Brain microvascular endothelial cell (primary cell): ENCODE results near the gene NUDT3.
"Not testable (repeated sequence)": the region's sequence is repeated elsewhere in the genome, so short reads cannot be mapped to it uniquely, and the experiment has no call there.

Experiments used
- DNase-seq: peaks from one replicate; pipeline ENCODE4 v3.0.0-alpha.2; 2020
- H3K27ac ChIP-seq: fragments of 250-450 bp; sonication (Bioruptor Pico); 2 replicates; pipeline ENCODE4 v1.5.1; 2020; ENCODE audit warnings: mild to moderate bottlenecking, moderate library complexity
- H3K27me3 ChIP-seq: fragments of 250-450 bp; sonication (Bioruptor Pico); replicated peaks from 2 replicates; pipeline ENCODE4 v1.5.1; 2020; ENCODE audit warnings: mild to moderate bottlenecking
- H3K36me3 ChIP-seq: fragments of 250-450 bp; sonication (Bioruptor Pico); replicated peaks from 2 replicates; pipeline ENCODE4 v1.5.1; 2020; ENCODE audit warnings: mild to moderate bottlenecking
- H3K4me3 ChIP-seq: 2 replicates; pipeline ENCODE4 v1.5.1; 2011; ENCODE audit warnings: low read depth, mild to moderate bottlenecking, control low read depth, low read length, moderate library complexity
- CTCF ChIP-seq: IDR thresholded peaks from 2 replicates; pipeline ENCODE4 v1.5.1; 2011; ENCODE audit warnings: low read depth, mild to moderate bottlenecking, moderate library complexity, low read length, control low read depth, inconsistent platforms; ENCODE audit errors: missing control alignments
- in situ Hi-C: cut with HindIII; loops from 2 replicates; pipeline ENCODE4 v1.10.0; 2017; ENCODE audit warnings: low sequenced_read_pairs, low pct_ligation_motif_present

The NUDT3 gene

GRCh38 chr6:34272013-34272926 lies 120.2 kb downstream of the NUDT3 start:
- Histone ChIP-seq H3K4me3 (no peak overlapping the region), H3K36me3 (no peaks in the 10 kb centered on the region), H3K27me3 (no peaks in the 10 kb centered on the region), H3K27ac (no peak overlapping the region)
- peak; percentile 37 for TF ChIP-seq CTCF
- in situ Hi-C loops: no loop called here
- no peak for DNase-seq

GRCh38 chr6:34269658-34270341 lies 122.7 kb downstream of the NUDT3 start:
- DNase-seq, H3K36me3 ChIP-seq, in situ Hi-C loops, H3K27me3 ChIP-seq, H3K27ac ChIP-seq, H3K4me3 ChIP-seq: not testable (repeated sequence)

- H3K4me3 ChIP-seq, H3K27me3 ChIP-seq, H3K36me3 ChIP-seq, in situ Hi-C loops, H3K27ac ChIP-seq, DNase-seq: not testable (repeated sequence)
Measured at GRCh38 chr6:34269132-34269531, 123.3 kb downstream of the NUDT3 start.

GRCh38 chr6:34267746-34268145 lies 124.7 kb downstream of the NUDT3 start:
- TF ChIP-seq CTCF: no peak
- H3K27me3 ChIP-seq: no peaks in the 10 kb centered on the region
- in situ Hi-C loops: no loop called here
- H3K27ac ChIP-seq: no peak overlapping the region
- no peak for DNase-seq
- no peak overlapping the region for H3K4me3 ChIP-seq
- H3K36me3 ChIP-seq: no peaks in the 10 kb centered on the region

- DNase-seq, H3K36me3 ChIP-seq, H3K4me3 ChIP-seq, H3K27ac ChIP-seq, in situ Hi-C loops, H3K27me3 ChIP-seq: not testable (repeated sequence)
Measured at GRCh38 chr6:34263484-34263883, 129.0 kb downstream of the NUDT3 start.

- Histone ChIP-seq H3K27me3 (no peaks in the 10 kb centered on the region), H3K27ac (no peak overlapping the region), H3K4me3 (no peak overlapping the region), H3K36me3 (no peaks in the 10 kb centered on the region)
- no peak for TF ChIP-seq CTCF
- in situ Hi-C loops: no loop called here
- no peak for DNase-seq
Measured at GRCh38 chr6:34260576-34261267, 131.7 kb downstream of the NUDT3 start.

- in situ Hi-C loops: no loop called here
- Histone ChIP-seq H3K27ac (no peak overlapping the region), H3K4me3 (no peak overlapping the region), H3K36me3 (no peaks in the 10 kb centered on the region), H3K27me3 (no peaks in the 10 kb centered on the region)
- no peak for DNase-seq
- TF ChIP-seq CTCF: no peak
Measured at GRCh38 chr6:34259529-34260069, 132.9 kb downstream of the NUDT3 start.

GRCh38 chr6:34252395-34252794 lies 140.1 kb downstream of the NUDT3 start:
- in situ Hi-C loops, H3K27ac ChIP-seq, DNase-seq, H3K27me3 ChIP-seq, H3K4me3 ChIP-seq, H3K36me3 ChIP-seq: not testable (repeated sequence)
